Muscle layer of duodenum (tissue), 2 donors: ENCODE measurements around the gene PLEKHM3.

Source experiments
- H3K27ac ChIP-seq: one replicate; pipeline ENCODE4 v1.7.0; 2013; ENCODE audit warnings: mild to moderate bottlenecking, low read length
- H3K27me3 ChIP-seq: one replicate; pipeline ENCODE4 v1.7.0; 2013; ENCODE audit warnings: low read depth, mild to moderate bottlenecking, control low read depth, low read length
- H3K36me3 ChIP-seq, 2 donors: one replicate each; pipeline ENCODE4 v1.7.0; 2013; ENCODE audit warnings: low read length in 2 of 2, control low read depth in 1 of 2, mild to moderate bottlenecking in 1 of 2; ENCODE audit not compliant: insufficient read depth in 2 of 2, control insufficient read depth in 1 of 2
- H3K4me1 ChIP-seq, 2 donors: one replicate each; pipeline ENCODE4 v1.7.0; 2013; ENCODE audit warnings: low read length in 2 of 2, mild to moderate bottlenecking in 2 of 2, control low read depth in 1 of 2, moderate library complexity in 1 of 2; ENCODE audit not compliant: insufficient read depth in 2 of 2, control insufficient read depth in 1 of 2
- H3K4me3 ChIP-seq, 2 donors: one replicate each; pipeline ENCODE4 v1.7.0; 2013; ENCODE audit warnings: low read length in 2 of 2, low read depth in 1 of 2, mild to moderate bottlenecking in 1 of 2
- H3K9me3 ChIP-seq, 2 donors: one replicate each; pipeline ENCODE4 v1.7.0; 2013; ENCODE audit warnings: low read length in 2 of 2, control low read depth in 1 of 2, mild to moderate bottlenecking in 1 of 2; ENCODE audit not compliant: control insufficient read depth in 1 of 2
- donor health status: healthy.

Gene PLEKHM3

GRCh38 chr2:208049006-208049405 lies 23.7 kb upstream of the PLEKHM3 start:
- Histone ChIP-seq H3K27me3 (no peaks in the 10 kb centered on the region), H3K4me1 (no peaks in the 10 kb centered on the region), H3K9me3 (no peaks in the 10 kb centered on the region), H3K4me3 (no peak overlapping the region), H3K36me3 (no peaks in the 10 kb centered on the region), H3K27ac (no peak overlapping the region)

- H3K9me3 ChIP-seq, result no peaks in the 10 kb centered on the region
- no peaks in the 10 kb centered on the region for H3K4me1 ChIP-seq
- no peaks in the 10 kb centered on the region for H3K27me3 ChIP-seq
- H3K36me3 ChIP-seq, result no peaks in the 10 kb centered on the region
- H3K4me3 ChIP-seq, result no peak overlapping the region
- H3K27ac ChIP-seq, result no peak overlapping the region
Observed at GRCh38 chr2:208047840-208048239, 22.5 kb upstream of the PLEKHM3 start.

GRCh38 chr2:208046686-208047085 lies 21.4 kb upstream of the PLEKHM3 start:
- no peaks in the 10 kb centered on the region for H3K27me3 ChIP-seq
- H3K36me3 ChIP-seq, result no peaks in the 10 kb centered on the region
- H3K4me1 ChIP-seq, result no peaks in the 10 kb centered on the region
- no peak overlapping the region for H3K27ac ChIP-seq
- no peak overlapping the region for H3K4me3 ChIP-seq
- H3K9me3 ChIP-seq, result no peaks in the 10 kb centered on the region

- Histone ChIP-seq H3K27ac (no peak overlapping the region), H3K36me3 (no peaks in the 10 kb centered on the region), H3K9me3 (no peaks in the 10 kb centered on the region), H3K4me1 (no peaks in the 10 kb centered on the region), H3K4me3 (no peak overlapping the region), H3K27me3 (no peaks in the 10 kb centered on the region)
Observed at GRCh38 chr2:208042450-208042849, 17.1 kb upstream of the PLEKHM3 start.

- Histone ChIP-seq H3K4me3 (no peak overlapping the region), H3K27me3 (no peaks in the 10 kb centered on the region), H3K27ac (no peak overlapping the region), H3K4me1 (no peaks in the 10 kb centered on the region), H3K36me3 (no peaks in the 10 kb centered on the region), H3K9me3 (no peaks in the 10 kb centered on the region)
Observed at GRCh38 chr2:208042041-208042440, 16.7 kb upstream of the PLEKHM3 start.

GRCh38 chr2:208040199-208041171 lies 15.2 kb upstream of the PLEKHM3 start:
- Histone ChIP-seq H3K9me3 (no peaks in the 10 kb centered on the region), H3K4me3 (no peak overlapping the region), H3K36me3 (no peaks in the 10 kb centered on the region), H3K27me3 (no peaks in the 10 kb centered on the region), H3K4me1 (no peaks in the 10 kb centered on the region), H3K27ac (peak overlapping the region; percentile 43)

- Histone ChIP-seq H3K36me3 (no peaks in the 10 kb centered on the region), H3K4me3 (no peak overlapping the region), H3K27ac (peak overlapping the region; percentile 43), H3K27me3 (no peaks in the 10 kb centered on the region), H3K4me1 (no peaks in the 10 kb centered on the region), H3K9me3 (no peaks in the 10 kb centered on the region)
Observed at GRCh38 chr2:208039376-208040110, 14.2 kb upstream of the PLEKHM3 start.

GRCh38 chr2:208037564-208038487 lies 12.5 kb upstream of the PLEKHM3 start:
- Histone ChIP-seq H3K27ac (no peak overlapping the region), H3K27me3 (no peaks in the 10 kb centered on the region), H3K9me3 (no peaks in the 10 kb centered on the region), H3K36me3 (no peaks in the 10 kb centered on the region), H3K4me1 (no peaks in the 10 kb centered on the region), H3K4me3 (no peak overlapping the region)

GRCh38 chr2:208036357-208036756 lies 11.0 kb upstream of the PLEKHM3 start:
- Histone ChIP-seq H3K27me3 (no peaks in the 10 kb centered on the region), H3K36me3 (no peaks in the 10 kb centered on the region), H3K9me3 (no peaks in the 10 kb centered on the region), H3K27ac (no peak overlapping the region), H3K4me1 (peaks cover 0 to 10% of the 10 kb centered on the region in 2 donors), H3K4me3 (no peak overlapping the region)

GRCh38 chr2:208034503-208035140 lies 9.3 kb upstream of the PLEKHM3 start:
- no peak overlapping the region for H3K27ac ChIP-seq
- no peak overlapping the region for H3K4me3 ChIP-seq
- no peaks in the 10 kb centered on the region for H3K27me3 ChIP-seq
- no peaks in the 10 kb centered on the region for H3K9me3 ChIP-seq
- H3K36me3 ChIP-seq, result no peaks in the 10 kb centered on the region
- H3K4me1 ChIP-seq, result peaks cover 0 to 10% of the 10 kb centered on the region in 2 donors
